H1 (cell line): Measurements from ENCODE around the gene HELZ2. TPM values are rescaled to one million over a fixed set of nuclear protein-coding genes. Genes with fewer than 3 reads are reported as not detected.
"Not testable (repeated sequence)": the region's sequence is repeated elsewhere in the genome, so short reads cannot be mapped to it uniquely, and the experiment has no call there.

ENCODE experiments used
- CTCF ChIA-PET: fragments of 300-600 bp; sonication (Branson Sonifier 250); formaldehyde crosslinking; loops from one replicate; lab custom pipeline; 2021; ENCODE audit not compliant: partially characterized antibody; lab: Charles Lee
- POLR2A ChIA-PET: fragments of 300-600 bp; sonication (Branson Sonifier 250); formaldehyde crosslinking; loops from one replicate; lab custom pipeline; 2021; ENCODE audit warnings: inconsistent platforms; ENCODE audit not compliant: partially characterized antibody; lab: Charles Lee
- DNase-seq, 2 experiments: peaks; one replicate each; pipeline versions ENCODE4 v3.0.0 to v3.0.0-alpha.2; 2010 to 2022; ENCODE audit warnings: low spot score in 2 of 2, low read depth in 1 of 2, mixed read lengths in 1 of 2
- FAIRE-seq: peaks from 2 replicates; lab custom pipeline; 2011; peaks lifted over from hg19 to GRCh38; lab: Jason Lieb, UNC
- H2AFZ ChIP-seq: 2 replicates; pipeline ENCODE4 v1.8.1; 2012; ENCODE audit warnings: low read length, inconsistent platforms
- H2AK5ac ChIP-seq: 2 replicates; pipeline ENCODE4 v1.6.1; 2013; ENCODE audit warnings: low read depth, low read length
- H2BK120ac ChIP-seq: replicated peaks from 2 replicates; pipeline ENCODE3; 2013; ENCODE audit warnings: low read depth, low read length, inconsistent platforms
- H2BK12ac ChIP-seq: 2 replicates; pipeline ENCODE4 v1.6.1; 2013; ENCODE audit warnings: low read depth, low read length
- H2BK15ac ChIP-seq: 2 replicates; pipeline ENCODE4 v1.6.1; 2013; ENCODE audit warnings: low read length
- H2BK20ac ChIP-seq: 2 replicates; pipeline ENCODE4 v1.6.1; 2013; ENCODE audit warnings: low read length
- H2BK5ac ChIP-seq: 2 replicates; pipeline ENCODE4 v1.6.1; 2013; ENCODE audit warnings: low read depth, low read length
- H3K14ac ChIP-seq: 2 replicates; pipeline ENCODE4 v1.6.1; 2013; ENCODE audit warnings: inconsistent platforms; ENCODE audit not compliant: insufficient read length
- H3K18ac ChIP-seq: 2 replicates; pipeline ENCODE4 v1.6.1; 2013; ENCODE audit warnings: low read length; ENCODE audit errors: extremely low read depth
- H3K23ac ChIP-seq: 2 replicates; pipeline ENCODE4 v1.6.1; 2013; ENCODE audit warnings: inconsistent platforms; ENCODE audit not compliant: insufficient read length
- H3K23me2 ChIP-seq: 2 replicates; pipeline ENCODE4 v1.6.1; 2013; ENCODE audit warnings: low read depth, low read length
- H3K27ac ChIP-seq: 2 replicates; pipeline ENCODE4 v1.6.1; 2011; ENCODE audit warnings: low read depth, low read length, inconsistent platforms
- H3K27me3 ChIP-seq, 4 experiments: replicated peaks in 1 of 4; 1 replicate in 1 of 4; 2 replicates in 3 of 4; pipeline versions ENCODE4 v1.6.1 to v1.8.1; 2011 to 2013; ENCODE audit warnings: low read length in 3 of 4, mild to moderate bottlenecking in 3 of 4, inconsistent platforms in 2 of 4, mixed read lengths in 2 of 4, moderate library complexity in 1 of 4; ENCODE audit not compliant: control insufficient read depth in 3 of 4, insufficient read depth in 3 of 4; ENCODE audit errors: extremely low read depth in 1 of 4
- H3K36me3 ChIP-seq, 4 experiments: 2 replicates each; pipeline versions ENCODE4 v1.6.1 to v1.8.1; 2011 to 2013; ENCODE audit warnings: mild to moderate bottlenecking in 4 of 4, low read length in 3 of 4, moderate library complexity in 2 of 4, control low read depth in 1 of 4, inconsistent platforms in 1 of 4; ENCODE audit not compliant: insufficient read depth in 4 of 4, control insufficient read depth in 2 of 4
- H3K4ac ChIP-seq: replicated peaks from 2 replicates; pipeline ENCODE3; 2013; ENCODE audit warnings: low read length, low read depth, mixed read lengths, inconsistent platforms; ENCODE audit not compliant: insufficient read length
- H3K4me1 ChIP-seq, 4 experiments: replicated peaks in 1 of 4; 1 replicate in 1 of 4; 2 replicates in 3 of 4; pipeline versions ENCODE4 v1.6.1 to v1.8.1; 2011 to 2013; ENCODE audit warnings: low read length in 3 of 4, inconsistent platforms in 2 of 4, mixed read lengths in 1 of 4; ENCODE audit not compliant: insufficient read depth in 4 of 4, control insufficient read depth in 3 of 4
- H3K4me2 ChIP-seq, 2 experiments: 2 replicates each; pipeline versions ENCODE4 v1.6.1 to v1.8.1; 2011 to 2013; ENCODE audit warnings: low read depth in 2 of 2, low read length in 2 of 2, control low read depth in 1 of 2, inconsistent platforms in 1 of 2, mild to moderate bottlenecking in 1 of 2; ENCODE audit not compliant: insufficient read depth in 1 of 2
- H3K4me3 ChIP-seq, 4 experiments: fragments of 200-600, 300-600 bp in 1 of 4; sonication (generic), shearing (Covaris generic), sonication (Bioruptor Twin) in 1 of 4; 2 replicates each; pipeline versions ENCODE4 v1.5.1 to v1.8.1; 2011 to 2016; ENCODE audit warnings: low read length in 4 of 4, low read depth in 3 of 4, control low read depth in 2 of 4, inconsistent platforms in 2 of 4, mild to moderate bottlenecking in 2 of 4, mixed read lengths in 1 of 4, moderate library complexity in 1 of 4; ENCODE audit not compliant: insufficient read depth in 2 of 4; ENCODE audit errors: extremely low read depth in 1 of 4
- H3K56ac ChIP-seq: replicated peaks from 2 replicates; pipeline ENCODE3; 2013; ENCODE audit warnings: low read depth, mild to moderate bottlenecking, mixed read lengths, low read length, inconsistent platforms; ENCODE audit not compliant: insufficient read length
- H3K79me1 ChIP-seq: 2 replicates; pipeline ENCODE4 v1.6.1; 2013; ENCODE audit warnings: low read depth, low read length, control low read depth
- H3K79me2 ChIP-seq, 2 experiments: 2 replicates each; pipeline versions ENCODE4 v1.6.1 to v1.8.1; 2012 to 2013; ENCODE audit warnings: low read length in 2 of 2, mild to moderate bottlenecking in 2 of 2, inconsistent platforms in 1 of 2; ENCODE audit not compliant: insufficient read depth in 2 of 2, control insufficient read depth in 1 of 2
- H3K9ac ChIP-seq, 4 experiments: replicated peaks in 1 of 4; 1 replicate in 1 of 4; 2 replicates in 3 of 4; pipeline versions ENCODE4 v1.6.1 to v1.8.1; 2011 to 2013; ENCODE audit warnings: low read depth in 3 of 4, low read length in 3 of 4, control low read depth in 2 of 4, mild to moderate bottlenecking in 2 of 4, moderate library complexity in 2 of 4, inconsistent platforms in 1 of 4; ENCODE audit errors: extremely low read depth in 1 of 4
- H3K9me3 ChIP-seq, 2 experiments: 2 replicates each; pipeline versions ENCODE4 v1.6.1 to v1.8.1; 2012 to 2013; ENCODE audit warnings: mild to moderate bottlenecking in 2 of 2, moderate library complexity in 2 of 2, control low read depth in 1 of 2, inconsistent platforms in 1 of 2, low read depth in 1 of 2, low read length in 1 of 2, mixed read lengths in 1 of 2; ENCODE audit not compliant: insufficient read depth in 2 of 2
- H4K20me1 ChIP-seq, 2 experiments: replicated peaks in 1 of 2; 2 replicates each; pipeline versions ENCODE3 to v1.8.1; 2011 to 2013; ENCODE audit warnings: inconsistent platforms in 2 of 2, low read length in 2 of 2, mild to moderate bottlenecking in 1 of 2; ENCODE audit not compliant: insufficient read depth in 2 of 2, control insufficient read depth in 1 of 2
- H4K5ac ChIP-seq: 2 replicates; pipeline ENCODE4 v1.6.1; 2013; ENCODE audit warnings: low read length, low read depth, mixed read lengths, inconsistent platforms; ENCODE audit not compliant: insufficient read length
- H4K8ac ChIP-seq: 2 replicates; pipeline ENCODE4 v1.8.0; 2013; ENCODE audit warnings: mild to moderate bottlenecking, moderate library complexity, low read length, inconsistent platforms; ENCODE audit not compliant: insufficient read depth; ENCODE audit errors: extremely low read depth
- H4K91ac ChIP-seq: replicated peaks from 2 replicates; pipeline ENCODE3; 2013; ENCODE audit warnings: low read length, mixed read lengths, inconsistent platforms; ENCODE audit not compliant: insufficient read length
- POLR2AphosphoS5 ChIP-seq: IDR thresholded peaks from 2 replicates; pipeline ENCODE4 v1.6.1; 2011; ENCODE audit warnings: low read depth, low read length
- SAP30 ChIP-seq: fragments of 300-600 bp; sonication (generic); IDR thresholded peaks from 2 replicates; pipeline ENCODE4 v1.7.1; 2012; ENCODE audit warnings: low read length, moderate library complexity, mild to moderate bottlenecking, inconsistent platforms; ENCODE audit not compliant: insufficient read depth, insufficient replicate concordance
- SP1 ChIP-seq: IDR thresholded peaks from 2 replicates; pipeline ENCODE4 v1.6.1; 2011; ENCODE audit warnings: low read depth, low read length
- ZNF274 ChIP-seq: IDR thresholded peaks from 2 replicates; pipeline ENCODE4 v1.7.0; 2012; ENCODE audit warnings: low read length, borderline replicate concordance; ENCODE audit errors: extremely low read depth
- WGBS, 2 experiments: shearing (Covaris generic) in 1 of 2; methylation state at CpG; one replicate each; pipeline versions ENCODE4 v1.1.6 to v1.1.7; 2013 to 2015; ENCODE audit warnings: low lambda C conversion rate in 2 of 2, mixed read lengths in 2 of 2, inconsistent platforms in 1 of 2, low coverage in 1 of 2, missing lambda C conversion rate in 1 of 2; ENCODE audit not compliant: insufficient replicate concordance in 2 of 2, insufficient coverage in 1 of 2, insufficient read length in 1 of 2; ENCODE audit errors: extremely low coverage in 1 of 2, missing lambda C conversion rate in 1 of 2; 5-methylcytosine and 5-hydroxymethylcytosine counted together
- polyA plus RNA-seq, 7 experiments: library from polyadenylated mRNA; depleted of rRNA in 3 of 7; stranded (reverse) in 5 of 7; unstranded in 2 of 7; fragments of >200 nt in 5 of 7; fragments of 200-250 nt in 2 of 7; gene quantifications; 1 replicate in 5 of 7; 2 replicates in 1 of 7; 4 replicates in 1 of 7; pipeline versions ENCODE4 v1.2.1 to v1.2.3, GENCODE V29; 2011 to 2013; ENCODE audit warnings: missing spikeins in 2 of 7, mixed read lengths in 2 of 7
- total RNA-seq: library from RNA; stranded (reverse); fragmentation: NEBNext Ultra II Directional; extraction: Animal tissue kit (Norgen Biotek cat#: 25700); gene quantifications from 2 replicates; pipeline ENCODE4 v1.2.1, GENCODE V29; 2021

HELZ2 gene
- total and polyA plus RNA-seq, 2 of the 8 experiments (the other 6 are each of a cell fraction or from before 2014, with no cell fraction given), result 7.9 to 17.5 TPM

GRCh38 chr20:63572071-63572787, 1.8 kb downstream of the HELZ2 start (continued):
- TF ChIP-seq POLR2AphosphoS5, result no peak
- no peak for TF ChIP-seq SP1
- no peak for TF ChIP-seq SAP30
- TF ChIP-seq ZNF274, result no peak

GRCh38 chr20:63571087-63571478, 3.0 kb downstream of the HELZ2 start:
- H3K79me1 ChIP-seq, H3K36me3 ChIP-seq, H3K14ac ChIP-seq, H3K56ac ChIP-seq, H2BK12ac ChIP-seq, H3K9me3 ChIP-seq, H2BK120ac ChIP-seq, H3K79me2 ChIP-seq, H3K4me1 ChIP-seq, H3K23me2 ChIP-seq, H3K4me3 ChIP-seq, FAIRE-seq, DNase-seq, H2BK20ac ChIP-seq, H3K4me2 ChIP-seq, H3K23ac ChIP-seq, H4K8ac ChIP-seq, H4K20me1 ChIP-seq, H2BK5ac ChIP-seq, POLR2A ChIA-PET, H3K4ac ChIP-seq, H4K5ac ChIP-seq, H3K9ac ChIP-seq, H2AFZ ChIP-seq, H3K18ac ChIP-seq, H2AK5ac ChIP-seq, H4K91ac ChIP-seq, H3K27me3 ChIP-seq, H3K27ac ChIP-seq, H2BK15ac ChIP-seq: not testable (repeated sequence)
- 72% methylated on average over 8 of the region's 11 CpGs; no CpG with 5 or more reads in 1 of the 2 experiments for WGBS, 2 experiments
- CTCF ChIA-PET, result interaction anchor here (1.2 to 3.2 kb wide), 3 partner anchors 12 to 420 kb away, joined by 4 to 20 read pairs (median 10); partner anchors contain the start of gene PTK6
